Stimulated activated CD4-positive, alpha-beta T cell treated with anti-CD3 and anti-CD28 coated beads, Interleukin-4, amount 100 ng/mL, for 24 hours (primary cell): ENCODE measurements around the gene ZNF394.
A peak's percentile ranks its signal among the peaks of the same experiment; 100 is the strongest.

ENCODE experiments used
- DNase-seq: peaks from one replicate; pipeline ENCODE4 v3.0.0-alpha.2; 2020

The ZNF394 gene

GRCh38 chr7:99490878-99491277 lies 9.2 kb downstream of the ZNF394 start:
- DNase-seq = no peak

GRCh38 chr7:99489235-99489634 lies 10.8 kb downstream of the ZNF394 start:
- DNase-seq = no peak

GRCh38 chr7:99485094-99485493 lies 15.0 kb downstream of the ZNF394 start:
- DNase-seq = no peak

- DNase-seq = no peak
Observed at GRCh38 chr7:99478464-99479440, 21.3 kb downstream of the ZNF394 start.

GRCh38 chr7:99476107-99476506 lies 24.0 kb downstream of the ZNF394 start:
- no peak for DNase-seq

GRCh38 chr7:99473315-99473596 lies 26.8 kb downstream of the ZNF394 start:
- DNase-seq = no peak

GRCh38 chr7:99472561-99473314 lies 27.3 kb downstream of the ZNF394 start, which contains the start of gene ZNF789:
ZNF789 (plus strand) TSS chr7:99472890; CDS start chr7:99476457, 3,567 bp downstream.
- DNase-seq = peak; percentile 99

- no peak for DNase-seq
Observed at GRCh38 chr7:99469381-99470065, 30.6 kb downstream of the ZNF394 start.

GRCh38 chr7:99468336-99468918 lies 31.7 kb downstream of the ZNF394 start:
- DNase-seq = no peak

- DNase-seq = no peak
Observed at GRCh38 chr7:99465421-99465768, 34.7 kb downstream of the ZNF394 start.

GRCh38 chr7:99461221-99461620 lies 38.9 kb downstream of the ZNF394 start:
- no peak for DNase-seq

GRCh38 chr7:99460651-99461050 lies 39.4 kb downstream of the ZNF394 start:
- DNase-seq = no peak

GRCh38 chr7:99459087-99459486 lies 41.0 kb downstream of the ZNF394 start:
- no peak for DNase-seq

GRCh38 chr7:99457650-99458493 lies 42.2 kb downstream of the ZNF394 start:
- no peak for DNase-seq

- DNase-seq = no peak
Observed at GRCh38 chr7:99457050-99457649, 42.9 kb downstream of the ZNF394 start.

GRCh38 chr7:99456288-99456687 lies 43.8 kb downstream of the ZNF394 start:
- DNase-seq = no peak

GRCh38 chr7:99455874-99456273 lies 44.2 kb downstream of the ZNF394 start:
- no peak for DNase-seq

GRCh38 chr7:99453105-99453504 lies 47.0 kb downstream of the ZNF394 start:
- DNase-seq = no peak

- DNase-seq = no peak
Observed at GRCh38 chr7:99452541-99452940, 47.5 kb downstream of the ZNF394 start.

GRCh38 chr7:99451936-99452335 lies 48.1 kb downstream of the ZNF394 start:
- DNase-seq = no peak

GRCh38 chr7:99449326-99449725 lies 50.8 kb downstream of the ZNF394 start:
- DNase-seq = no peak

GRCh38 chr7:99448855-99449254 lies 51.2 kb downstream of the ZNF394 start:
- DNase-seq = no peak
